ENCODE results near the gene ME3.

ME3 gene

DNA sequence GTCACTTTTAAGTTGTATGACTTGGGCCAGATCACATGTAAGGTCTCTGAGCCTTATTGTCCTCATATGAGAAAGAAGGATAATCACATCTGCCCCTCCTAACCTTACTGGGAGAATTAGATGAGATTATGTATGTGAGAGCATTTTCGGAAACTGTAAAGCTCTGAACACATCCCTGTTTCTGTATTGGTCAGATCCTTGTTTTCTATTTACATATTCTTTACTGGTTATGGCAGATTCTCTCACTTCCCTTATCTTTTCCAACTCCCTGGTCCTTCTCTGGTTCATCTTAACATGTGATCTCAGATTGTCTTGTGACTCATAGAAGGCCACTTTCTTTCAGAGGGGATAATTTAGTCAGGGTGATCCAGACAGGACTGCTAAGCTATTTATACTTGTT is 255.9 kb downstream of the ME3 start:
- DNase-seq, result no peak

DNA sequence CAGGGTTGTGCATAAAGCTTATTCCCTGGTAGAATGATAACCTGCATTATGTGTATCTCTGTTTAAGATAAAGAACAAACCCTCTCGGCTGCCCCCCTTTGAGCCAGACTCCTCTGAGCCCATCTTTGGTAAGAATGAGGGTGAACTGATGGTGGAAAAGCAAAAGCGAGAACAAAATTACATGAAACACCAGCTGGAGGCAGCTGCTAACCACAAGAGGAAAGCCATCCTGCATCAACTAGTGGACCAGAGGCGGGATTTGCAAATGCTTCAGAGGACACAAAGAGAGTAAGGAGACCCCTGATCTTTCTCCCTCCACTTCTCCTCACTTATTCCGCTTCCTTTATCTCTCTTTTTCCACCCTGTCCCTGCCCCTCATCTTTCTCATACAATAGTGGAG is 257.4 kb downstream of the ME3 start:
- DNase-seq, result no peak

DNA sequence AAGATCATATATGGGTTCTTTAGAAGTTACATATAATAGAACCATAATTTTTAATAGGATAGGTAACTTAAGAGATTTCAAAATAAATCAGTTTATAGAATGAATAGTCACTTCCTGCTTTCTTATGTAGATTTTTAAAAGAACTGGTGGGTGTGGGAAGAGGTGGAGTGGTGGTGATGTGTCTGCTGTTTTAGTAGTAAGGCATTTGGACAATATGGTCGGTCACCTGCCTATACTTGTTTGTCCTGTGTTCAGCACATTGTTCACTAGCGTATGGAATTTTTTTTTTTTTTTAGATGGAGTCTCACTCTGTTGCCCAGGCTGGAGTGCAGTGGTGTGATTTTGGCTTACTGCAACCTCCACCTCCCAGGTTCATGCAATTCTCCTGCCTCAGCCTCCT is 258.4 kb downstream of the ME3 start:
- no peak for DNase-seq

DNA sequence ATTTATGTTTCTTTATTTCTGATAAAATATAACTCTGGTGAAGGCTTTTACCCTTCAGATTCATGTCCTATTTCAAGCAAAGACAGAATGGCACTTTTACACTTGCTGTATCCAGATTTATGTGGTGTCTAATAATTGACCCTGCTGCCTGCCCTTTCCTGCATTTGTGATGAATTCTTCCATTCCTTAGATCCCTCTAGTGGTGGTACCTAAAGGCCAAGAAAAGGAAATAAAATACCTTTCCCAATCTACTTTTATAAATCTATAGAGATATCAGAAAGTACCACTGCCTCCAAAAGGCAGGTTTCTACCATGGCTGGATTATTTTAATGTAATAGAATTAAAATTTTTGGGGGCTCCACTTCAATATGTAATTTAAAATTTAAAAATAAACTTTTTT is 263.6 kb downstream of the ME3 start:
- DNase-seq, result no peak

DNA sequence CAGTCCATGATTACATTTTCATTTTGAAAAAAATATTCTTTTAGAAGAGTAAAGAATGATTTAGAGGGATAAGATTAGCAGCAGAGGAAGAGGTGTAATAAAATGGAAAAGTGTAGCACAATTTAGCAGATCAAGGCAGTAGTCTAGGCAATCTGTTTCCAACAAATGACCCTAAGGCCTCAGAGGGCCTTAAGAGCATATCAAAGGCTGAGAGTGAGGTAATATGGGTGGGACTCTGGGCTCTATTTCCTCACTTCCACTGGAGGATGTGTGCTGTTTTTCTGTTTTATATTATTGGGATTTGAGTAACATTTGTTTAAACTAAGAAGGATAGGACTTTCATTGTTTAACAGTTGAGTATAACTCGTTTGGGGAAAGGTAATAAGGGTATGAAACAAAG is 269.0 kb downstream of the ME3 start:
- no peak for DNase-seq

DNA sequence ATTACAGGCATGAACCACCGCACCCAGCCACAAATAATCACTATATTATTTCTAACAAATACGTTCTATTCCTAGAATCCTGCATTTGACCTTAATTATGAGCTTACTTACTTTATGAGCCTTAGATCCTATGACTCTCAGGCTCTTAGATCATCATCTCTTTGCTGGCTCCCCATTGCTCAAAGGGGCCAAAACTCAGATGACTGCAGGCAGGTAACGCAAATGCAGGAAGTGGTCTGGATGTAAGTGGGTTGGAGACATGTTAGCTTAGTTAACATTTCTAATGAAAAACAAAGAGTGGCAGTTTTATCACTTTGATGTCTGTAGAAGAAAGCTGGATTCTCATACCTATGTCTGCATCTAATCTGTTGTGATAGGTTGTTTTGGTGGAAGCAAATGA is 274.3 kb downstream of the ME3 start:
- no peak for DNase-seq

DNA sequence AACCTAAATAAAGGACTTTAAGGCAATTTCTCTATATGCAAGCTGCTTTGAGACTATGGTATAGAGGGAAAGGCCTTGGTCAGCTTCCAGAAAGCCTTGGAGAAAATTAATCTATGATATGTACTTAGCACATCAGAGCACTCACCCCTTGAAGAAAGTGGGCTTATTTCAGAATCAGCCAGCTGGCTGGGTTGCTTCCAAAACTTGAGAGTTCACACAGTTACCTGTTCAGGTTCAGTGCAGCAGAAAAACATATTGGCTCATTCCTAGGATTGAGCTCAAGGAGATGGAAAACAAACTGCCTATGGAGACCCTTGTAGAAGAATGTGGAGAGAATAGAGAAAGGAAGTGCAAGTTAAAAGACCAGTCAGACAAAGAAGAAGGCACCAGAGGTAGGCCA is 275.1 kb downstream of the ME3 start:
- no peak for DNase-seq

DNA sequence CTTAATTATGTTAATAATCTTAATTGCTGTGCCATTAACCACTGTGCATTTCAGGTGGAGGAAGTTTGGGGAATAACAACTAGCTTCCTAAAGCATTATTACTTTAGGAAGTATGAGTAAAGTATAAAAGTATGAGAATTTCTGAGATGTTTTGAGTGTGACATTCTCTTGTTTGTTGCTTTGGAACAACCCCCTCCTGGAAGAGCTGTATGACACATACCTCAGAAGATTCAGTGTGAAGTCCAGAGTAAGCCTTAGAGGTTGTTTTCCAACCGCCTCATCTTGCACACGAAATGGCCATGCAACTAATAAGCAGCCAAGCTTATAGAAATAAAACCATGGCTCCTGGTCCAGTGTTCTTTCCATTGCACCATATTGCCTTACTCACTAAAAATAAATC is 276.0 kb downstream of the ME3 start:
- no peak for DNase-seq

DNA sequence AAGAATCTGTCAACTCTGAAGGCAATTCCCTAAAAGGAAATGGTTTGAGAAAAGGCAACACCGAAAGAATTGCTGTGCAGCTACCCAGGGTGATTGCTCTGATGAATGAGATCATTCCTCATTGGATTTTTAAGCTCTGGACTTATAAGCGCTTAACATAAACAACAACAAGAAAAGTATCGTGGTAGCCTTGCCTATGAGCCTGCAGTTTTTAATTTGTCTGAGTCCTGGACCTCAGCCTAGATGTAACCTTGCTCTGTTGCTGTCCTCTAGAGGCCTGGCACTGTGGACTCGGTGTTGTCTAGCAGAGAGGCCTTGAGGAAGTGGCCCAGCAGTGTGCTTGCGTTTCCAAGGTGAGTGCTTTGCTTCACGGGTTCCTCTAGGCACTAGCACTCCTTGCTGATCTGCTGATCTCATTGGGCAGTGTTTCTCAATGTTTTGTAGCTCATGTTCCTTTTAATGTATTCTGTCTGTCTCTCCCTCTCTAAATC is 277.3 kb downstream of the ME3 start:
- DNase-seq, result no peak
